ENCODE data around the gene APPL2. TPM values are rescaled to one million over a fixed set of nuclear protein-coding genes. Genes with fewer than 3 reads are reported as not detected.
A peak's percentile ranks its signal among the peaks of the same experiment; 100 is the strongest.

The APPL2 gene
- total and polyA plus RNA-seq, 5 donors from 2014 or later = 11.4 to 58.3 (median 14.6) TPM

GRCh38 chr12:105142259-105142658 is 93.7 kb downstream of the APPL2 start:
- no peaks in the 10 kb centered on the region for H3K9me3 ChIP-seq (ENCODE audit: control insufficient read depth in 2 of 2, low read length in 2 of 2)
- no peaks in the 10 kb centered on the region for H3K27me3 ChIP-seq (ENCODE audit: control insufficient read depth, insufficient read depth, low read length)
- H3K4me1 ChIP-seq (ENCODE audit: control insufficient read depth, insufficient read depth, low read length, poor library complexity, severe bottlenecking) = no peaks in the 10 kb centered on the region
- DNase-seq = no peak
- Mint-ChIP-seq H3K4me1 (peaks cover 0 to 9% (median 6%) of the 10 kb centered on the region in 4 donors), H3K4me3 (no peak overlapping the region), H3K36me3 (peaks cover 50% of the 10 kb centered on the region), H3K27ac (no peak overlapping the region), H3K9me3 (no peaks in the 10 kb centered on the region), H3K27me3 (no peaks in the 10 kb centered on the region)
- no peak overlapping the region for H3K4me3 ChIP-seq (ENCODE audit: low read depth, low read length)
- no peak overlapping the region for H3K27ac ChIP-seq (ENCODE audit: insufficient read depth, low read length, poor library complexity, severe bottlenecking)
- H3K36me3 ChIP-seq (ENCODE audit: control insufficient read depth, insufficient read depth, low read length) = peaks cover 56% of the 10 kb centered on the region
- ATAC-seq (ENCODE audit: low read depth in 2 of 2) = no peak

- no peak for DNase-seq
- Mint-ChIP-seq H3K27ac (peak overlapping the region in 1 of 3 donors; percentile 47), H3K27me3 (no peaks in the 10 kb centered on the region), H3K4me3 (no peak overlapping the region), H3K36me3 (peaks cover 53% of the 10 kb centered on the region), H3K9me3 (no peaks in the 10 kb centered on the region), H3K4me1 (peaks cover 0 to 16% (median 10%) of the 10 kb centered on the region in 4 donors)
- no peaks in the 10 kb centered on the region for H3K9me3 ChIP-seq (ENCODE audit: control insufficient read depth in 2 of 2, low read length in 2 of 2)
- H3K4me1 ChIP-seq (ENCODE audit: control insufficient read depth, insufficient read depth, low read length, poor library complexity, severe bottlenecking) = no peaks in the 10 kb centered on the region
- H3K36me3 ChIP-seq (ENCODE audit: control insufficient read depth, insufficient read depth, low read length) = peaks cover 56% of the 10 kb centered on the region
- H3K27ac ChIP-seq (ENCODE audit: insufficient read depth, low read length, poor library complexity, severe bottlenecking) = no peak overlapping the region
- ATAC-seq (ENCODE audit: low read depth in 2 of 2) = no peak
- H3K27me3 ChIP-seq (ENCODE audit: control insufficient read depth, insufficient read depth, low read length) = no peaks in the 10 kb centered on the region
- H3K4me3 ChIP-seq (ENCODE audit: low read depth, low read length) = no peak overlapping the region
Measured at GRCh38 chr12:105141320-105141922, 94.6 kb downstream of the APPL2 start.

DNA sequence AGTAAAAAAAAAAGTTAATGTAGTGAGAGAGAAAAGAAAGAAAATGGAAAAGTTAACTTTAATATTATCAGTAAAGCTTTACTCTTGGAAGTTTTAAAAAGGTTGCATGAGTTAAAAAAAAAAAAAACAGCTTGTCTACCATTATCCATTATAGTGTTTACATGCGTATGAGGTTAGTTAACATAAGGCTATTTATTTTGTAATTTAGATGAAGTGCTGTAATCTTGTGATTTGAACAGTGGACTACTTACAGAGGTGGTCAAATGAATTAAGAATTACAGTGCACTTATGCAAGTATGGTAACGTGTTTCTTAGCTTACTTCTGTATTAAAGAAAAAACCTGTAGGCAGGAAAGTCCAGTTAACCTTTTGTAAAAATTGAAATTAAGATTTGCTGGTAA is 97.7 kb downstream of the APPL2 start:
- H3K4me3 ChIP-seq (ENCODE audit: low read depth, low read length) = no peak overlapping the region
- Mint-ChIP-seq H3K27me3 (no peaks in the 10 kb centered on the region), H3K4me1 (peaks cover 11 to 31% (median 28%) of the 10 kb centered on the region in 4 donors), H3K27ac (no peak overlapping the region), H3K4me3 (no peak overlapping the region), H3K36me3 (peaks cover 60% of the 10 kb centered on the region), H3K9me3 (no peaks in the 10 kb centered on the region)
- no peaks in the 10 kb centered on the region for H3K27me3 ChIP-seq (ENCODE audit: control insufficient read depth, insufficient read depth, low read length)
- DNase-seq = no peak
- H3K36me3 ChIP-seq (ENCODE audit: control insufficient read depth, insufficient read depth, low read length) = peaks cover 63% of the 10 kb centered on the region
- H3K9me3 ChIP-seq (ENCODE audit: control insufficient read depth in 2 of 2, low read length in 2 of 2) = no peaks in the 10 kb centered on the region
- H3K4me1 ChIP-seq (ENCODE audit: control insufficient read depth, insufficient read depth, low read length, poor library complexity, severe bottlenecking) = no peaks in the 10 kb centered on the region
- H3K27ac ChIP-seq (ENCODE audit: insufficient read depth, low read length, poor library complexity, severe bottlenecking) = no peak overlapping the region
- no peak for ATAC-seq (ENCODE audit: low read depth in 2 of 2)

Other genes starting within 250 kb of the APPL2 start
- gene NOPCHAP1, start 249.9 kb downstream of the APPL2 start, total RNA-seq = 11.6 TPM
- gene NOPCHAP1, start 249.9 kb downstream of the APPL2 start, polyA plus RNA-seq = 10 to 100 TPM; 14.3 to 26.9 (median 18.4) TPM
- not detected for gene ALDH1L2, start 151.7 kb downstream of the APPL2 start, total RNA-seq
- not detected for gene ALDH1L2, start 151.7 kb downstream of the APPL2 start, polyA plus RNA-seq
- 41.2 TPM for gene WASHC4, start 128.4 kb downstream of the APPL2 start, total RNA-seq
- gene WASHC4, start 128.4 kb downstream of the APPL2 start, polyA plus RNA-seq = 10 to 100 TPM; 24.0 to 33.1 (median 27.7) TPM
- 64.6 TPM for gene C12orf75, start 94.5 kb upstream of the APPL2 start, total RNA-seq
- 100 to 1,000 TPM in 1 of 4 donors, 10 to 100 TPM in 3; 53.0 to 184 (median 91.0) TPM for gene C12orf75, start 94.5 kb upstream of the APPL2 start, polyA plus RNA-seq

All from CD4-positive, CD25-positive, alpha-beta regulatory T cell (primary cell).